GM19099 (cell line): ENCODE results near the gene CSTF2T.

ENCODE experiments used
- POLR2A ChIP-seq: IDR thresholded peaks from 3 replicates; pipeline ENCODE4 v1.6.1; 2011; ENCODE audit warnings: low read depth; ENCODE audit not compliant: insufficient read length; ENCODE audit errors: extremely low read depth

Gene CSTF2T, protein sequence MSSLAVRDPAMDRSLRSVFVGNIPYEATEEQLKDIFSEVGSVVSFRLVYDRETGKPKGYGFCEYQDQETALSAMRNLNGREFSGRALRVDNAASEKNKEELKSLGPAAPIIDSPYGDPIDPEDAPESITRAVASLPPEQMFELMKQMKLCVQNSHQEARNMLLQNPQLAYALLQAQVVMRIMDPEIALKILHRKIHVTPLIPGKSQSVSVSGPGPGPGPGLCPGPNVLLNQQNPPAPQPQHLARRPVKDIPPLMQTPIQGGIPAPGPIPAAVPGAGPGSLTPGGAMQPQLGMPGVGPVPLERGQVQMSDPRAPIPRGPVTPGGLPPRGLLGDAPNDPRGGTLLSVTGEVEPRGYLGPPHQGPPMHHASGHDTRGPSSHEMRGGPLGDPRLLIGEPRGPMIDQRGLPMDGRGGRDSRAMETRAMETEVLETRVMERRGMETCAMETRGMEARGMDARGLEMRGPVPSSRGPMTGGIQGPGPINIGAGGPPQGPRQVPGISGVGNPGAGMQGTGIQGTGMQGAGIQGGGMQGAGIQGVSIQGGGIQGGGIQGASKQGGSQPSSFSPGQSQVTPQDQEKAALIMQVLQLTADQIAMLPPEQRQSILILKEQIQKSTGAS

GRCh38 chr10:51699475-51700227 is at the start of gene CSTF2T:
Gene CSTF2T (minus strand): TSS chr10:51699595. CDS start chr10:51699549, 46 bp downstream.
- peak; percentile 83 for TF ChIP-seq POLR2A

- TF ChIP-seq POLR2A: no peak
Measured at GRCh38 chr10:51748959-51749358, 49.6 kb upstream of the CSTF2T start.

DNA sequence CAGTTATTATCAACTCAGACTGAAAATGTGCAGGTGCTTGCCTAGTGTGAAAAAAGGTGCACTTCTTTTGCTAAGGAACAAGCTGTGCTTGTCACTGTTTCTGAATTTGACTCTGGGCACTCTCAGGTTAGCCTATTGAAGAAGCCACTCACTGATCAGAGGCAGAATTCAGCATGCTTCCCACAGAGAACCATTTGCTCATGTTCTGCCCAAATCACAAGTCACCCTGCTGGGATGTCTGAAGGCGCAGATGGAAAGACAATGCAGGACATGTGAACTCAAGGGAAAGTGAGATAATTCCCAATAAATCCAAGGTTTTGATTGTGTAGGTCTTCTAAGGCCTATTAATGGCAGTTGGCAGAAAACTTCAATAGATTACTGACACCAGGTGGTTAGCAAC is 47.8 kb upstream of the CSTF2T start:
- no peak for TF ChIP-seq POLR2A

- TF ChIP-seq POLR2A: no peak
Measured at GRCh38 chr10:51745397-51745796, 46.0 kb upstream of the CSTF2T start.

- no peak for TF ChIP-seq POLR2A
Measured at GRCh38 chr10:51744235-51745000, 45.0 kb upstream of the CSTF2T start.

- TF ChIP-seq POLR2A: no peak
Measured at GRCh38 chr10:51743146-51743545, 43.8 kb upstream of the CSTF2T start.

GRCh38 chr10:51733057-51733456 is 33.7 kb upstream of the CSTF2T start:
- TF ChIP-seq POLR2A: no peak

GRCh38 chr10:51729822-51730555 is 30.6 kb upstream of the CSTF2T start:
- no peak for TF ChIP-seq POLR2A

- no peak for TF ChIP-seq POLR2A
Measured at GRCh38 chr10:51724038-51724437, 24.6 kb upstream of the CSTF2T start.

- TF ChIP-seq POLR2A: no peak
Measured at GRCh38 chr10:51718804-51719291, 19.5 kb upstream of the CSTF2T start.

GRCh38 chr10:51716981-51717380 is 17.6 kb upstream of the CSTF2T start:
- TF ChIP-seq POLR2A: no peak

- TF ChIP-seq POLR2A: no peak
Measured at GRCh38 chr10:51711519-51711891, 12.1 kb upstream of the CSTF2T start.

DNA sequence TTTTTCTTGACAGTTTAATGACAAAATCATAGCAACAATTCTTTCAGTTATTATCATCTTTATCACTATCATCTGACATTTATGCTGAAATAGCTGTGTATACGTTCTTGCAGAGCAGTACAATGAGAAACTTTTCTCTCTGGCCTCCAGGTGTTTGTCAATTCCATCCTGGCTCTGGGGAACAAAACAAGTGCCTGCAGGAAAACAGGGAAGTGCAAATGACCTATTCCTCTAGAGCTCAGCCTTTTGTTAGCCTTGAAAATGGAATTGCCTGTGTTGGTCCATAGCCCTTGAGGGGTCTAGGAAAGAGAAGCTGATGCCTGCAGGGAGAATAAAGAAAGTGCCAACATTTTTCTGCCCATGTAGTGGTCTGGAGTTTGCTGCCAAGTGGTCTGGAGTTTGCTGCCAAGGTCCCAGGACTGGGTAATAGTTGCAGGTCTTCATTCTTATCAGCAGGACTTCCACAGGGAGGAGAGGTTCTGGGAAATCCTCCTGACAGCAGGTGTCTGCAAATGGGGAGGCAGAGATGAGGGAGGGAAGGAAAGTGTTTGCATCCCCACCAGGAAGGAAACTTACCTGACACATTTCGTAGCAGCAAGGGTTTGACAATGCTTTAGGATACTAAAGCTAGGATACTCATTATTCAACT is 10.1 kb upstream of the CSTF2T start:
- no peak for TF ChIP-seq POLR2A

DNA sequence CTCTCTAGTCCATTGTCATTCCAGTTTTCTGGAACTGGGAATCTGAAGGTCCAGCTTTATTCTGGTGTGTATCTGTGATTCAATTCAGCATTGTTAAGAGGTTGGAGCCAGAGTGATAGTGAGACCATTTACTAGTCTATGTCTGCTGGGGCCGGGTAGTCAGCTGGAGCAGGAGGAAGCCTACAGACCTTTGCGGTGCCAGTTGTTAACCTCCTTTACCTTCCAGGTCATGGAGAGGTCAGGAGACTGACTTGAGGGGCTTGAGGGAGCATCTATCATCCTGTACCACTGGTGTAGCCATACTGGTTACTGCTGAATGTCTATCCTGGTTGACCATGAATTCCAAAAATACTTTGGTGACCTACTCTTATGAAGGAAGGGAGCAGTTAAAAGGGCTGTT is 9.2 kb upstream of the CSTF2T start:
- no peak for TF ChIP-seq POLR2A
